GM12872 (cell line): Measurements from ENCODE around the gene HAAO.
A peak's percentile ranks its signal among the peaks of the same experiment; 100 is the strongest.

ENCODE experiments used
- TF ChIP-seq, protein P1 (sequence below): IDR thresholded peaks from 3 replicates; pipeline ENCODE4 v1.5.1; 2011; ENCODE audit warnings: low read depth, mild to moderate bottlenecking, low read length, moderate library complexity; ENCODE audit not compliant: insufficient read depth

HAAO gene

DNA sequence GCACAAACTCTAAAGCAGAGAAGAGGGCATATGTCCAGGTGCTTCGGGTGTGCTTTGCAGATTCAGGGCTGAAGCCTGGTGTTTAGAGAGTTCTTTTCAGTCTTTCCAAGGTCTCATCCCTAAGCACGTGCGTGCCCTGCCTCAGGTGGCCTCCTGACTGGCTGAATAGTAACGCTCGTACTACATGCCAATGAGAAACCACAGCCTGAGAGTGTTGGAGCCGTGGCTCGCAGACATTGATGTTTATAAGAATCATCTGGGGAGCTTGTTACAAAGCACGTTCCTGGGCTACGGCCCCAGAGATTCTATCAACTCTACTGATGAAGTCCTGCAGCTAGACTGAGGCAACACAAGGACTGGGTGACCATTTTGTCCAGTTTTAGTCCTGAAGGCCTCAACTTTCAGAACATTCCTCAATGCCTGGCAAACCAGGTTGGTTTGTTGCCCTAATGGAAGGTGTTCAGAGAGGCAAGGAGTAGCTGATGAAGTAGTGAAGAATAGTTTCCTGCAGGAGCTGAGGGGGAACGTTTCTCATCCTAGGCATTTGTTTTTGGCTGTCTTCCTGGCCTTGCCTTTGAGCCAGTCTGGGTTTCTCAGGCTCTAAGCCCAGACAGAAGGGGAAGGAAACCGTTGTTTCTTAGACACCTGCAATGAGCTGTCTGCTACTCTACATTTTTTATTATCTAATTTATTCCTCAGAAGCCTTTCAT, 31.5 kb upstream of the HAAO start:
- TF ChIP-seq, protein P1, sequence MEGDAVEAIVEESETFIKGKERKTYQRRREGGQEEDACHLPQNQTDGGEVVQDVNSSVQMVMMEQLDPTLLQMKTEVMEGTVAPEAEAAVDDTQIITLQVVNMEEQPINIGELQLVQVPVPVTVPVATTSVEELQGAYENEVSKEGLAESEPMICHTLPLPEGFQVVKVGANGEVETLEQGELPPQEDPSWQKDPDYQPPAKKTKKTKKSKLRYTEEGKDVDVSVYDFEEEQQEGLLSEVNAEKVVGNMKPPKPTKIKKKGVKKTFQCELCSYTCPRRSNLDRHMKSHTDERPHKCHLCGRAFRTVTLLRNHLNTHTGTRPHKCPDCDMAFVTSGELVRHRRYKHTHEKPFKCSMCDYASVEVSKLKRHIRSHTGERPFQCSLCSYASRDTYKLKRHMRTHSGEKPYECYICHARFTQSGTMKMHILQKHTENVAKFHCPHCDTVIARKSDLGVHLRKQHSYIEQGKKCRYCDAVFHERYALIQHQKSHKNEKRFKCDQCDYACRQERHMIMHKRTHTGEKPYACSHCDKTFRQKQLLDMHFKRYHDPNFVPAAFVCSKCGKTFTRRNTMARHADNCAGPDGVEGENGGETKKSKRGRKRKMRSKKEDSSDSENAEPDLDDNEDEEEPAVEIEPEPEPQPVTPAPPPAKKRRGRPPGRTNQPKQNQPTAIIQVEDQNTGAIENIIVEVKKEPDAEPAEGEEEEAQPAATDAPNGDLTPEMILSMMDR: no peak

DNA sequence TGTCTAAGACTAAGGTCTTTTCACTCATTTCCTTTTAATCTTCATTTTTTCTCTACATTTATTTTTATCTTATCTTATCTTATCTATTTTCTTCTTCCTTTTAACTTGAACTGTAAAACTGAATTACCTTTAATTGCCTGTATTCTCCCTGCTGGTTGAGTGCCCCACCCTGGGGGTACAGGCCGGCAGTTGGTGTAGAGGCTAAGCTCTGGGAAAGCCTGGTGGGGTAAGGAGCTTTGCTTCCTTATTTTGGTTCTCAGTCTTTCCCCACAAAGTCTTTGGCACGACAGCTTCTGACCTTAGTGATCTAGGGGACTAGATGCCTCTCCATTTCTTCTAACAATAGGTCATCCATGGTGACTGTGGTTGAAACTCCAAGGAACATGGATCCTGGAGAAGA, 26.8 kb upstream of the HAAO start:
- TF ChIP-seq, protein P1: no peak

DNA sequence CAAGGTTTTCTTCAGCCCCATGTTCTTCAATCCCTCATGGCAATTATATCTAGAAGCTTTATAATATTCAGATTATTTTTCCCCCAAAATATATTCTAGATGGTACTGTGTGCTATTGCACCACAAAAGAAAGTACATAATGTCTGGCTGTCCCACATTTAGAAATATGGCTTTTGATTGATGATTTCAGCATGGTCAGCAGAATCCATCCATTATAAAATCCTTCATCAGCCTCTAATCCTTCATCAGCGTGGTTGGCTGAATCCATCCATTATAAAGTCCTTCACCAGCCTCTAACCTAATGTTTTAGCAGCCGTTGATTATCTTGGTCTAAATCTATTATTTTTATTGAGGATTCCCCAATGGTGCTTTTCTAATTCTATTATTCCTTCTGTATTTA, 23.3 kb upstream of the HAAO start:
- TF ChIP-seq, protein P1: no peak

DNA sequence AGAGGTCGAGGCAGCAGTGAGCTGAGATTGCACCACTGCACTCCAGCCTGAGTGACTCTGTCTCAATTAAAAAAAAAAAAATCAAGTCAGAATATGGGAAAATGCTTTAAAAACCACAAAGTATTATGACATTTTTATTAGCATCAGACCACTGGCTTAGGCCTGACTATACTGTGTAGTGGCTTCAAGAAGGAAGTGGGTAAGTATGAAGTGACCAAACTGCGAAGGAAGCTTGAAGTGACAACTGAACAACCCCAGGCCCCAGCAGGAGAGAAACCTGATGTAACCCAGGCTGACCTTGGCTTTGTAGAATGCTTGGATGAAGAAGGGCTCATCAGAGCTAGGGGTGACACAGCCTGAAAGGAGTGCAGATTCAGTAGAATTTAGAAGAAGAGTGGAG, 21.4 kb upstream of the HAAO start:
- TF ChIP-seq, protein P1: no peak

DNA sequence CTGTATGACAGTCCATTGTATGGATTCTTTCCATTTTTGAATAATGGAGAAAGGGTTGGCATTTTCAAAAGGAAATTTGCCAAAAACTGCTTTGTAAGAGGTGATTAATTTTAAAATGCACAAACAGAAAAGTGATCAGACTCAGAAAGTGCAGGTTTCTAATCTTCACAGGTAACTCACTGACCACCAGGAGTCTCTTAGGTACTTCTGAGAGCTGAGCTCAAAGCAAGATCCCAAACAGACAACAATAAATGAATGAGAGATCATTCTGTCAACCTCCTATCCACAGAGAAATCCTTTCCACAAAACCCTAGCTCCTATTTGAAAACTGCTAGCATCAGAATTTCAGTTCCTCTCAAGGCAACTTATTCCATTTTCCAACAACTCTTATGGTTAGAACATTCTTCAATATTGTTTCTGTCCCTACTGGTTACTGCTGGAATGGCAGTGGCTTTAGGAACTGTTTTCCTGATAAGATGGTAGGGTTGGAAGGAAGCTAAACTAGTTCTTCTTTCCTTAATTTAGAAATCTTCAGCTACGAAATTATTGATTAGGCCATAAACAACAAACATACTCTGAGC, 20.6 kb upstream of the HAAO start:
- TF ChIP-seq, protein P1: peak; percentile 52

DNA sequence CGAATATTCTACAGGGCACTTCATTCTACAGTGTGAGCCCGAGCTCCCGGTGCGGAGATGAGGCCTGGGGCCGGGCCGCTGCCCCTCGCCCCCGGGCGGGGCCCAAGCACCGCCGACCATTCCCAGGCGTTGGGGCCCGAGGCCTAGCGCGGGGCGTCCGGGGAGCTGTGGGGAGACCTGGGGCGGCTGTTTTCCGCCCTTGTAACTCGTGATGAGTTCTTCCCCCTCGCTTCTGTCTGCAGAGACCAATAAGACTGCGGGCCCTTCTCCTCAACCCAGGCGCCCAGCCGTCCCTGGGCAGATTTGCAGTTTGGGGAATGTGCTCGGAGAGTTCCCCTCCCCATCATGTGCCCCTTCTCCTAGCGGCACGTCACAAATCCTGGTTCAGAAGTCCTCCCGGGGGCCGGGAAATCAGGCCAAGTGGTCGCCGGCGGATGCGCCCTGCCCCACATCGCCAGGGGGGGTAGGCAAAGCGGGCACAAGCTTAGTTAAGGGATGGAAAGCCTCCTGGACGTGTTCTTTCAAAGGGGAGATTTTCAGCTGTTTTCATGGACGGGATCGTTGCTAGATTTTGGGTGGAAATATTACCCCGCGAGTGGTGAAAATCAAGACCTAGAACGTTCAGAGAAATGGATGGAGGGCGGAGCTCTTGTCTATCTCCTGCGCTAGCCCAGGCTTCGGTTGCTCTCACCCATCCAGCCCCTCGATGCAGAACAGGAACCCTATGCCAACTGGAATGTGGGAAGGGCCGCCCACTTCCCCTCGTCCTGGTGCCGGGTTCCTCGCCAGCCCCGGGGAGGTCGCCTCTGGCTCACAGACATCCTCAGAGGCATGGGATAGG, 18.8 kb upstream of the HAAO start:
- TF ChIP-seq, protein P1: no peak
